Tibial nerve (tissue), 4 donors: ENCODE results near the gene SERINC5. TPM values are rescaled to one million over a fixed set of nuclear protein-coding genes. Genes with fewer than 3 reads are reported as not detected.
A peak's percentile ranks its signal among the peaks of the same experiment; 100 is the strongest.

ENCODE experiments used
- DNase-seq, 2 donors: peaks; one replicate each; pipeline ENCODE4 v3.0.0-alpha.2; 2019; ENCODE audit warnings: low spot score in 2 of 2
- H3K27ac ChIP-seq, 4 donors: fragments of 200-600 bp; sonication (generic) in 3 of 4; one replicate each; pipeline ENCODE4 v1.5.1; 2017 to 2019; ENCODE audit warnings: mild to moderate bottlenecking in 1 of 4
- H3K27me3 ChIP-seq, 2 donors: fragments of 200-600 bp; sonication (generic) in 1 of 2; one replicate each; pipeline versions ENCODE4 v1.5.1 to v1.6.0; 2017 to 2019
- H3K36me3 ChIP-seq, 3 donors: fragments of 200-600 bp; sonication (generic); one replicate each; pipeline ENCODE4 v1.5.1; 2018 to 2019
- H3K4me1 ChIP-seq, 4 donors: fragments of 200-600 bp; sonication (generic) in 3 of 4; one replicate each; pipeline ENCODE4 v1.5.1; 2017 to 2019
- H3K4me3 ChIP-seq, 4 donors: fragments of 200-600 bp; sonication (generic) in 3 of 4; one replicate each; pipeline ENCODE4 v1.5.1; 2017 to 2019; ENCODE audit warnings: mild to moderate bottlenecking in 1 of 4, moderate library complexity in 1 of 4
- H3K9me3 ChIP-seq, 4 donors: fragments of 200-600 bp; sonication (generic) in 3 of 4; one replicate each; pipeline ENCODE4 v1.5.1; 2017 to 2019
- CTCF ChIP-seq, 5 experiments: fragments of 200-600 bp in 3 of 5; fragments of 450-650 bp in 2 of 5; sonication (generic) in 3 of 5; IDR thresholded peaks; one replicate each; pipeline ENCODE4 v1.5.1; 2016 to 2019; ENCODE audit warnings: antibody characterized with exemption in 5 of 5, mild to moderate bottlenecking in 3 of 5, moderate library complexity in 2 of 5
- EP300 ChIP-seq, 2 donors: sonication (generic); formaldehyde crosslinking; IDR thresholded peaks; one replicate each; pipeline ENCODE4 v1.6.1; 2017; ENCODE audit warnings: antibody characterized with exemption in 2 of 2, mild to moderate bottlenecking in 1 of 2
- POLR2A ChIP-seq, 2 donors: fragments of 450-650 bp; IDR thresholded peaks; one replicate each; pipeline ENCODE4 v1.6.1; 2017; ENCODE audit warnings: antibody characterized with exemption in 2 of 2, mild to moderate bottlenecking in 2 of 2, moderate library complexity in 2 of 2
- WGBS, 2 donors: methylation state at CpG; one replicate each; pipeline ENCODE4 v1.1.5; 2018; 5-methylcytosine and 5-hydroxymethylcytosine counted together
- total RNA-seq, 4 donors: library from RNA; depleted of rRNA; stranded (reverse); fragments of >200 nt; gene quantifications; one replicate each; pipeline ENCODE4 v1.1.0, GENCODE V29; 2016

The SERINC5 gene
- total RNA-seq, 4 donors from 2014 or later, result 29.1 to 35.8 (median 32.3) TPM

GRCh38 chr5:80194468-80194867 lies 61.4 kb downstream of the SERINC5 start:
- Histone ChIP-seq H3K4me1 (peaks cover 3 to 96% (median 63%) of the 10 kb centered on the region in 4 donors), H3K36me3 (no peaks in the 10 kb centered on the region), H3K27ac (peak overlapping the region in 3 of 4 donors; percentile 37 to 93 (median 77)), H3K27me3 (no peaks in the 10 kb centered on the region), H3K9me3 (no peaks in the 10 kb centered on the region), H3K4me3 (no peak overlapping the region)
- 81 to 82% methylated on average over 4 of the region's 4 CpGs for WGBS, 2 donors
- TF ChIP-seq POLR2A (IDR thresholded peaks at IDR 0.05), result no peak
- TF ChIP-seq EP300 (IDR thresholded peaks at IDR 0.05), result no peak
- no peak for TF ChIP-seq CTCF (IDR thresholded peaks at IDR 0.05)
- DNase-seq, result no peak

- Histone ChIP-seq H3K4me1 (peaks cover 3 to 92% (median 56%) of the 10 kb centered on the region in 4 donors), H3K27me3 (no peaks in the 10 kb centered on the region), H3K36me3 (no peaks in the 10 kb centered on the region), H3K4me3 (no peak overlapping the region), H3K27ac (peak overlapping the region; percentile 37 to 93 (median 72)), H3K9me3 (no peaks in the 10 kb centered on the region)
- 28 to 31% methylated on average over 7 of the region's 7 CpGs for WGBS, 2 donors
- TF ChIP-seq EP300 (IDR thresholded peaks at IDR 0.05) (no peak), POLR2A (IDR thresholded peaks at IDR 0.05) (no peak), CTCF (IDR thresholded peaks at IDR 0.05) (no peak)
- no peak for DNase-seq
Observed at GRCh38 chr5:80193401-80193800, 62.4 kb downstream of the SERINC5 start.

- Histone ChIP-seq H3K4me3 (no peak overlapping the region), H3K4me1 (peaks cover 3 to 92% (median 58%) of the 10 kb centered on the region in 4 donors), H3K9me3 (no peaks in the 10 kb centered on the region), H3K36me3 (no peaks in the 10 kb centered on the region), H3K27ac (peak overlapping the region; percentile 37 to 93 (median 72)), H3K27me3 (no peaks in the 10 kb centered on the region)
- DNase-seq, result no peak
- no peak for TF ChIP-seq POLR2A (IDR thresholded peaks at IDR 0.05)
- no peak for TF ChIP-seq EP300 (IDR thresholded peaks at IDR 0.05)
- TF ChIP-seq CTCF (IDR thresholded peaks at IDR 0.05), result no peak
- WGBS, 2 donors, result 32 to 36% methylated on average over 11 of the region's 11 CpGs
Observed at GRCh38 chr5:80192507-80193241, 63.2 kb downstream of the SERINC5 start.

GRCh38 chr5:80191991-80192398 lies 63.9 kb downstream of the SERINC5 start:
- no peaks in the 10 kb centered on the region for H3K36me3 ChIP-seq
- DNase-seq, result no peak
- TF ChIP-seq POLR2A (IDR thresholded peaks at IDR 0.05) (no peak), CTCF (IDR thresholded peaks at IDR 0.05) (no peak), EP300 (IDR thresholded peaks at IDR 0.05) (peak in 1 of 2 donors; percentile 45)
- 16 to 21% methylated on average over 3 to 4 of the region's 4 CpGs for WGBS, 2 donors
- no peaks in the 10 kb centered on the region for H3K9me3 ChIP-seq
- H3K27me3 ChIP-seq, result no peaks in the 10 kb centered on the region
- H3K4me3 ChIP-seq, result no peak overlapping the region
- peak overlapping the region; percentile 37 to 93 (median 72) for H3K27ac ChIP-seq
- peaks cover 3 to 92% (median 61%) of the 10 kb centered on the region in 4 donors for H3K4me1 ChIP-seq

GRCh38 chr5:80191397-80191796 lies 64.5 kb downstream of the SERINC5 start:
- Histone ChIP-seq H3K36me3 (no peaks in the 10 kb centered on the region), H3K27me3 (no peaks in the 10 kb centered on the region), H3K4me1 (peaks cover 3 to 92% (median 62%) of the 10 kb centered on the region in 4 donors), H3K27ac (peak overlapping the region; percentile 37 to 93 (median 72)), H3K9me3 (no peaks in the 10 kb centered on the region), H3K4me3 (no peak overlapping the region)
- WGBS, 2 donors, result 33 to 36% methylated on average over 4 of the region's 4 CpGs
- no peak for DNase-seq
- TF ChIP-seq CTCF (IDR thresholded peaks at IDR 0.05) (no peak), EP300 (IDR thresholded peaks at IDR 0.05) (no peak), POLR2A (IDR thresholded peaks at IDR 0.05) (no peak)
